Gastroesophageal sphincter (tissue), 3 donors: ENCODE data around the gene PTP4A2.

Source experiments
- CTCF ChIP-seq, 4 experiments: fragments of 200-600 bp in 2 of 4; fragments of 450-650 bp in 2 of 4; sonication (generic) in 1 of 4; IDR thresholded peaks; one replicate each; pipeline ENCODE4 v1.5.1; 2017 to 2019; ENCODE audit warnings: antibody characterized with exemption in 4 of 4, mild to moderate bottlenecking in 2 of 4, moderate library complexity in 2 of 4
- POLR2A ChIP-seq, 2 donors: fragments of 450-650 bp; IDR thresholded peaks; one replicate each; pipeline ENCODE4 v1.6.1; 2017; ENCODE audit warnings: antibody characterized with exemption in 2 of 2, mild to moderate bottlenecking in 2 of 2, moderate library complexity in 1 of 2
- POLR2AphosphoS5 ChIP-seq: sonication (generic); formaldehyde crosslinking; IDR thresholded peaks from one replicate; pipeline ENCODE4 v1.6.1; 2017; ENCODE audit warnings: antibody characterized with exemption

GRCh38 chr1:31981456-31981839, 43.3 kb upstream of the PTP4A2 start:
- TF ChIP-seq CTCF (IDR thresholded peaks at IDR 0.05) (no peak), POLR2A (IDR thresholded peaks at IDR 0.05) (no peak), POLR2AphosphoS5 (no peak)
